Inflammatory macrophage (primary cell): ENCODE measurements around the gene TPT1.
A peak's percentile ranks its signal among the peaks of the same experiment; 100 is the strongest.
"Not testable (repeated sequence)": the region's sequence is repeated elsewhere in the genome, so short reads cannot be mapped to it uniquely, and the experiment has no call there.

Experiments used
- DNase-seq, 2 donors: peaks; one replicate each; pipeline ENCODE4 v3.0.0-alpha.2; 2020 to 2022

The TPT1 gene

GRCh38 chr13:45301263-45301662 lies 39.7 kb downstream of the TPT1 start:
- no peak for DNase-seq

DNA sequence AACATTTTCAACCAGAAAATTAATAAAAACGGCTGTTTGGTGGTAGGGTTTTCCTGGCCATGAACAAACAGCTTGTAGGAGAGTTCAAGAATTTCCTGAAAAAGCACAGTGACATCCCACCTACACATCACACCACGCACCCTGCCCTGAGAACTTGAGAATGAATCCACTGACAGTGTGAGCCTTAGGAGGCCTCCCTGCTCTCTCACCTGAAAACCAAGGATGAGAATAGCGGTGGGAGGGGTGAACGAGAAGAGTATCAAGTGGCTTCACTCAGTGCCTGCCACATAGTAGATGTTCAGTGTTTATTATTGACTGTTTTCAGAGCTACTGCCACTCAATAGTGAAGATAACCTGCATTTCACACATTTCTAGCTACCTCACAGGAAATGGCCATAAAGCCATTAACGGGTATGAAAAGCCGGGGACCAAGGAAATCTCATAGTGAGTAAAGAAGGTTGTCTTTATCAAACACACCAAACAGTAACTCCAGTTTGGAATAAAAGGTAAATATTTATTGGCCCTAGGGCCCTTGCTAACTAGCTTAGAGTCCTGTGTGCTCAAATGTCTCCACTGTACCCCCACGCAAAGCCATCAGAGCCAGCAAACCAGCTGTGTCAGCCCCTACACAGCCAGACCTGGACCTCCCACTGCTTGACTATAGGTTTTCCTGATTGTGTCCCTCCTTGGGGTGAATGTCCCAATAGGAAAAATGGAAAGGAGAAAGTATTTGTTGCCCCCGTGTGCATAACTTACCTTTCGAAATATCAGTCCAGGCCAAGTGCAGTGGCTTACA lies 40.6 kb downstream of the TPT1 start:
- no peak for DNase-seq

GRCh38 chr13:45299194-45299593 lies 41.8 kb downstream of the TPT1 start:
- no peak for DNase-seq

- DNase-seq = not testable (repeated sequence)
These were observed 42.4 kb downstream of the TPT1 start for GRCh38 chr13:45298550-45298949.

DNA sequence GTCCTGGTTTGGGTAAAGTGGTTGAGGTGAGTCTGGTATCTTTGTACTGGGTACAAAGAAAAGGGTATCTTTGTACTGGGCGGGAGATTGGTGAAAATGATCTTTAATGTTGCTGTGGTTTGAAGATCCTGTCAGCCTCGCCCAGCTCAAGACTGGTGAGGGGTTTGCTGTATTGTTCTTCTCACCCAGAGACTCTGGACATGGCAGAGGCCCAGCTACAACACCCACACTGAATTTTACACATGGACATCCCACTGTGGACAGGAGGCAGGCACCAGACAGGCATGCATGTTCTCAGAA lies 42.8 kb downstream of the TPT1 start:
- no peak for DNase-seq

DNA sequence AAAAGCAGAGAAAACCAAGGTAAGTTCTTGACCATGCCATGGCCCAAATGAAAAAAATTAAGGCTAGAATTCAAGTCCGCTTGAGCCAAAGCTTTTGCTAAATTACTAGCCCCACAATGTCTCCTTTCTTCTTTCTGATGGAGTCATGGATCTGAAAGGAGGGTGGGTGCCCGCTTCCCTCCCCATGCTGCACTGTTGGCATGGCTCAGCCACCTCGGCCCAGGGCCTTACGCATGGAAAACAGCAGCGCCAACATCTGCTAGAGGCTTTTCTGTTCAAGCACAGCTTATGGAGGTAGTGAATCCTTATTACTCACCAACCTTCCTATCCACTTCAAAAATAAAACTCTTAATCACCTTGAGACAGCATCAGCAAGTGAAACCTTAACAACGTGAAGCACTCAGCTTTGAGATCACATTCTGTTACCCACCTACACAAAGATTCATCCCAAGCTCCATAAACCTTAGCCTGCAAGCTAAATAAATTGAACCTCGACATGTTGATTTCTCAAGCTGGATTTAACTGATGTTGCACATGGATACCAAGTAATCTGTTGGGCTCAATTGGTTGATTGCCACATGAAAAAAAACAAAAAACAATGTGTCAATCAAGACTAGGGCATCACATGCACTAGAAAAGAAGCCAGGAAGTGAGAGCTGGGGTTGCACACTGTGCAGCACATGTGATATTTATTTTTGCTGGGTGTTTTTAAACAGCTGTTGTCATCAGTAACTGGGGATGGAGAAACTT lies 43.4 kb downstream of the TPT1 start:
- peak; percentile 29 to 35 for DNase-seq

GRCh38 chr13:45296259-45296658 lies 44.7 kb downstream of the TPT1 start:
- DNase-seq = no peak

DNA sequence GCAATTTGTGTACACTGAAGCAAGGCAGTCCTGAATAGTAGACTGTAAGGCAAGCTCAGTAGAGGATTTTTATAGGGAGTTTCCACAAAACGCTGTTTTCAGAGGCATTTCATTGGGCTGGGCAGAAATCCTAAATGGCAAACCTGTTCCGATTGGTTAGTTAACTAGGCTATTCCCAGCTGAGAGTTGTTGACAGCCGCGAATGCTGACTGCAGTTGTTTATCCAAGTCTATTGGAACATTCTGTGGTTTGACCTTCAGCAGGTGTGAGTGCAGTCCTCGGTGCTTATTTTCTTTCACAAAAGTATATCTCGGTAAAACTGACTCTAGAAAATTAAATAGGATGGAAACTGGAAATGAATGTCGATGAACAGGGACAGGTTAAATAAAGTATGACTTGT lies 45.4 kb downstream of the TPT1 start:
- no peak for DNase-seq

DNA sequence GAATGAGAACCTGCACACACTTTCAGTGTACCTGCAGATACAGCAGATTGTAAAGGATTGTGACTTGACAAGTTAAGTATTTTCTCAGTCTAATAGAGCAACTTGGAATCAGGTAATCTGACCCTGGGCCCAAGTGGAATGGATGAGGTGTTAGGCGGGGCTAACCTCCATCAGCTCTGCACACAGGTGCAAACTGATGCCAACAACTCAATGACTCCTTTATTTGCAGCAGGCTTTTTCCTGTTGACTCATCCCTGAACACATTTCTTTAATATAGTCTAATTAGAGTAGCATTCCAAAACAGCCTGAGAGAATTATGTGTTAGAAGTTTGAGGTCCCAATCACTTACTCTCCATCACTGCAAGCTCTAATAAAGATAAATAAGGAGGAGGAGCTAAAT lies 48.8 kb downstream of the TPT1 start:
- no peak for DNase-seq

DNA sequence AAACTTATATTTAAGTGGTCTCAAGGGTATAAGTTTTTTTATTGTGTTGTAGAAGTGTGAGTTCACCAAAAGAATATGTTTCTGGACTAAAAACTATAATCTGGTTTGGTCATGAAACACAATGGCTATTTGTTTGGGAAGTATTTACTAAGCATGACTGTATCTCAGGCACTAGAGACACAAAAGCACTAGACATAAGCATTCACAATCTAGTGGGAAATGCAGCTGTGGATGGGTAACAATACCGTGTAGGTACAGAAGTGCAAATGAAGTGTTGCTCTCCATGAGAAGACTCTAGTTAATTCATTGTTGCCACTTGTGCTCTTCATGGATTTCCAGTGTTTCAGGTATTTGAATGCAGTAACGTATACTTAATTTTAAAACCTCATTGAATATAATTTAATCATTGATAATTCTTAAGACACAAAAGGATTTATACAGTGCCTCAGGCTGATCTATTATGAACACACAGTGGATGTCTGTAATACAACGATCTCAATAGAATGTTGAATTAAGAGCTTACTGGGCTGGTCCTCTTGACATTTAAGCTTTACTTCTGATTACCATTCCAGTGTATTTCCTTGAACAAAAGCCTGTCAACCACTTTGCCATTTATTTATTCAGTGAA lies 50.9 kb downstream of the TPT1 start:
- no peak for DNase-seq
